ENCODE data around the gene HOXB9.

The HOXB9 gene

DNA sequence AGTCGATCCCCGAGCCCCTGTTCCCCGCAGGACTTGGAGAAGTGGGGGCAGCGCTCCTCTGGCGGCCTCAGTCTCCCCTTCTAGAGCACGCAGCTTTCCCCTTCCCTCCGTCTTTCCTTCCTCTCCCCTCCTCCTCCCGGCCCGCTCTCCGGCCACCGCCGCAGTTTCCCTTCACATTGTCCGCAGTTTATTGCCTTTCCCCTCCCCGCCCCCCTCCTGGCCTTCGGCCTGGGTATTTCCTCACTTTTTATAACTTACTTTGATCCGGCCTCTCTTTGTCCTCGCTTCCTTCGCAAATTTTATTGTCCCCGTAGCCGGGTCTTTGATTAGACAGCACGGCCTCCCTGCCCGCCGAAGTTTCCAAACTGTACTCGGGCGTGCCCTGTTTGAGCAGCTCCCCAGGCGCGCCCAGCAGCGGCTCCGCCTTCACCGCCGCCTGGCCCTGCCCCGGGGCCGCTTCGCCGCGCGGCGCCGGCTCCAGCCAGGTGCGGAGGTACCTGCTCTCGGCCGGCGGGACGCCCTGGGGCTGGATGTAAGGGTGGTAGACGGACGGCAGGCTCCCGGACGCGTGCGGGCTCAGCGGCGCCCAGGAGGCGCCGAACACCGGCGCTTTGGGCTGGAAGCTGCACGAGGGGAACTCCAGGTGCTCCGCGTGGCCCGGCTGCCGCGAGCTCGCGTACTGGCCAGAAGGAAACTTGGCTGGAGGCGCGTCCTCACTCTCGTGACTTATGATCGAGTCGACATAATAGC lies 488 bp downstream of the HOXB9 start:
- DNase-seq: no peak

DNA sequence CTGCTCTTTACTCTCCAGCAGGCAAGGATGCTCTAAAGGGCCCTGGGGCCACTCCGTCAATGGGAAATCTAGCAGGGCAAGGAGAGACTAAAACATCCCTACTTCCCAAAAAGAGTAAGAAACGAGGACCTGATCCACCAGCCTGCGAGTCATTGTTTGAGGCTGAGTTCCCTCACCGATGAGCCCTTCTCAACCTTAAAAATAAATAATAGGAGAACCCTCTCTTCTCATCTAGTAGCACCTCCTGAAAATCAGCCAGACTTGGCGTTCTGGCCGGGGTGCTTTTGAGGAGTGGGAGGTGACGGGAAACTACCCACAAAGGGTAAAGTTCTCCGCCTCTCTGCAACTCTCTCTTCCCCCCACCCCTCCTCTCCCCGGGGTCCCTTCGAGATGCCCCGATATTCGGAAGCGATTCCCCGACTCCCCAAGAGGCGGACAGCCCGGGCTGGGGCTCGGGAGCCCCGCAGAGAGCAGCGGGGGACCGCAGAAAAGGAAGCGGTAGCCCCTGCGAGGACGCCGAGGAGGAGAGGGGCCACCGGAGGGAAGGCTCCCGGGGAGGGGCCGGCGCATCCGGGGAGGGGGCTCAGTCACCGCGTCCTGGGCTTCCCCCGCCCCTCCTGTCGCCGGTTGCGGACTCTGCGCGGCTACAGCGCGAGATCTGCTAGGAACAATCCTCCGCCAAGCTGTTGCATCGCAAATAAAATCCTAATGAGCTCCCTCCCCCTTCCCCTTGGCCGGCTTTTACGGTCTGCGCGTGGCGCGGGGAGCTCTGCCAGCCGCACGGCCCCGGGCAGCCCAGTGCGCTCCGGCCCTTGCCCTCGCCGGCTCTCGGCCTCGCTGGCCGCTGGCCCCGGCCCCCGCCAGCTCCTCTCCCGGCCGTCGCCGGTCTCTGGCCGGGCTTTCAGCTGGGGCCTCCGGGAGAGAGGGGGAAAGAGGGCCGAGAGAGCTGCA lies 1.3 kb downstream of the HOXB9 start:
- DNase-seq: peak in 1 of 58 donors; percentile 2

DNA sequence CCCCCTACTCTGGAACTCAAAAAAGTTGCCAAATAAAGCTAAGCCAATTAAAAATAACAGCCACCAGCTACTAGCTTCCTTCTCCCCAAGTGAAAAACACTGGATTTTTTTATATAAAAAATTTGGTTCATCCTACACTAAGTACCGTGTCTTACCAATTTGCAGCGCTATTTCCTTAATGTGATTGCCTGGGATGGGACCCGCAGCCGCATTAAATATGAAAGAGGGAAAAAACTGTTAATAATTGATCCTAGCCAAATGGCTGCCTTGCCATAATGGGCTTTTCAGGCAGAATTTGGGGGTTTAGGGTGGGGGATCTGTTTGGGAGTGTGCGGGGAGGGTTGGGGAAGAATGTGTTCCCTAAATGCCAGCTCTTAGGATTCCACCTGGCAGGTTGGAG lies 2.0 kb downstream of the HOXB9 start:
- DNase-seq: no peak

DNA sequence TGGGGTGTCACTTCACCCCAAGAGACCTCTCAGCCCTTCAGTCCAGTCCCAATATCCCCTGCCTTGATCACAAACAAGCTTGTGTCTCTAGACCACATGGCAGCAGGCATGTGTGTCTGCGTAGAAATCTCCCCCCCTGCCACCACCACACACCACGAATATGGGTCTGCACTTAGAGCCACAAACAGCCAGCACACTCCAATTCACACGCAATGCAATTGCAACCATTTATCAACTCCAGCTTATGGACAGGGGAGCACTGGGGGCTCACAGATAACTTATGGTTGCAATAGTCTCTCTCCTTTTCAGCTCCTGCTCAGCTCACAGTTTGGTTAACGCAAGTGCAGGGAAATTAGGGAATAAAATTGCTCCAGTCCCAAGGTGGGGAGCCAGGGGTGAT lies 2.6 kb downstream of the HOXB9 start:
- no peak for DNase-seq

DNA sequence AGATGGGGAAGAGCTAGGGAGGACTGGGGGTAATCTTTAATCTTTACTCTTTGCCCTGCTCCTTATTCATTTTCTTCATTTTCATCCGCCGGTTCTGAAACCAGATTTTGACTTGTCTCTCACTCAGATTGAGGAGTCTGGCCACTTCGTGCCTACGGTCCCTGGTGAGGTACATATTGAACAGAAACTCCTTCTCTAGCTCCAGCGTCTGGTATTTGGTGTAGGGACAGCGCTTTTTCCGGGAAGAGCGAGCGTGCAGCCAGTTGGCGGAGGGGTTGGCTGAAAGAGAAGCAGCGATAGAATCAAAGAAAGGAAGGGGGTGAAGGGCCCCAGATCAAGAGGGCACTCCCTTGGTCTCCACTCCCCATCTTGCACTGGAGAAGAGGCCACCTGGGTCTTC lies 3.3 kb downstream of the HOXB9 start:
- DNase-seq: no peak

DNA sequence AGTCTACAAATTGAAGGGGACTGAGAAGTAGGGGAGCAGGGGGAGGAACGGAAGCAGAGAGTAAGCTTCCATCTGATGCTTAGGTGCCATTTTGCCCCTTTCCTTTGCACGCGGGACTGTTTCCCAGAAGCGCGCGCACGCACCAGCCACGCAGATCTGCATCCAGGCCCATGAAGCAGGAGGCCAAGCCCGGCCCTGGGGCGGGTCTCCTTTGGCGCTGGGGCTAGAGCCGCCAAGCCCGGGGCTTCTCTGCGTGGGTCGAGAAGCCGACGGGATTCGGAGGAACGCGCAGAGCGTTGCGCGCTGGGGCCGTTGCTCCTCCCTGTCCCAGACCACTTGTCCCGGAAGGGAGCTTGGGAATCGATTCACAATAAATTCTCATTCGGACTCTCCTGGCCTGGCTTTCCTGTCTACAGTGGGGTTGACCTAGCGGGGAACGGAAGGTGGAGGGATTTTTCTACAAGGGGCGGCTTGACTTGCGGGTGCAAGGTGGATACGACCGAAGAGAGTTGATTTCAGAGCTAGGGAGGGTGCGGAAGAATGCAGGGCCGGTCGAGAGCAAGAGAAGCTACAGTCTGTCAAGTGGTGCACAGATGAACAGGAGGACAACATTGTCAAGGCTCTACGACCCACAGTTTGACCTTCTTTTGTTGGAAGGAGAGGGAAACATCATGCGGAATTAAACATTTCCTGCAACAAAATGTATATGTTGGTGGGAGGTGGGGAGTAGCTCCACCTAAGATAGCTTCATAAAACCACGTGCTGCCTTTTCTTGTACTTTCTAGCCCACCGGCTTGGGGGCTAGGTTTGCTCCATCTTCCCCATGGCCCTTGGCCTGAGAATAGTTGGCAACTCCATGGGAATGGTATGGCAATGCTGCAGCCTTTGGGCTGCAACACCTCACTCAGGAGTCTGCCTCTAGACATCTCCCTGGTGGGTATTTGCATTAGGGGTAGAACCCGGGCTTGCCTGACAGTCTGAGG lies 4.5 kb downstream of the HOXB9 start:
- no peak for DNase-seq

DNA sequence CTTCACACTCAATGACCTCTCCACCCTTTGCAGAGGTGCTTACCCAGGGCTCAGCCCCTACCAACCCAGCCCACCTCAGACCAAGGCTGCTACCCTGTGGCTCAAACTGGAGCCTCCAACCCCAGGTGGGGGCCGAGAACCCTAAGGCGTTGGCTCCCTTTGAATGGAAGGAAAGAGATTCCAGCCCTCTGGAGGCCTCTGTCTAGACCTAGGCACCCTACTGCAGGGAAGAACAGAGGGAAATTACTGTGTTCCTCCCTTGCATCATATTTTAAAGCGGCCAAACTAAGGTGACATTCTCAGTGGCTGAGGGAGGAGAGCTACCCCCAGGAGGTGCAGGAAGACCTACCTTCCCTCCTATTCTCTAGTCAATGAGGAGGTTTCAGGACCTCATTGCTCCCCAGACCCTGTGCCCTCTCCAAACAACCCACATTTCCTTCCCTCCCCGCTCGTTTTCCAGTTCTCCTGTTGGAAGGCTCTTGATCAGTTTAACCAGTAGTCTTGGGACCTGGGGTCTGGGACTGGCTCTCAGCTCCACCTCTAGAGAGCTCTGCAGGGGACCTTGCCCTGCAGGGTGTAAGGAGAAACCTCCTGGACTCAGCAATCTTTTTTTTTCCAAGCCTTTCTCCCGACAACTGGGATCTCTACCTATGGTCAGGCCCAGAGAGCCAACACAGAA lies 5.6 kb downstream of the HOXB9 start:
- DNase-seq: no peak

DNA sequence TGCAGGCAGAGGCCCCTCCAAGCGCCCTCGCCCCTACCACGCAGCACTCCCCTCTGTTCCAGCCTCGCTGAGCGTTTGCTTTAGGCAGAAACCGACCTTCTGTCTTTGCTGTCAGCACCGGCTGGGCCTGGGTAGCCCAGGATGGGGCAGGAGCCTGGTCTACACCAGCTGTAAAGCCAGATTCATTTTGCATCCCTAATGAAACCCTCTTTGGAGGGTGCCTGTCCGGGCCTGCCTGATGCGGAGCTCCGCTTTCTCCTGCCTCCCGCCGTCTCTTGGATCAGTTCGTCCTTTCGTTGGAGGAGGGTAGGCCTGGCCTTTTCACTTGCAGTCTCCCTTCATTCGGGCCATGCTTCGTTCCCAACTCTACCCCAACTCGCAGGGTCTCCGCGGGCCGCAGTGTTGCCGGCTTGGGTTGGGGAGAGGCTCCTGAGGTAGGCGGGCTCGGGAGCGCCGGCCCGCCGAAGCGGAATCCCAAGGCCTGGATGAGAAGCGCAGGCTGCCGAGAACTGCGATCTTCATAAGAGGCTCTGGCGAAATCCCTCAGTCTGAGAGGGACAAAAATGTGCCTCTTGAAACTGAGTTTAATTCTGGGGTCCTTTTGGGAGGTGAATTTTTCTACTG lies 6.2 kb downstream of the HOXB9 start:
- no peak for DNase-seq

DNA sequence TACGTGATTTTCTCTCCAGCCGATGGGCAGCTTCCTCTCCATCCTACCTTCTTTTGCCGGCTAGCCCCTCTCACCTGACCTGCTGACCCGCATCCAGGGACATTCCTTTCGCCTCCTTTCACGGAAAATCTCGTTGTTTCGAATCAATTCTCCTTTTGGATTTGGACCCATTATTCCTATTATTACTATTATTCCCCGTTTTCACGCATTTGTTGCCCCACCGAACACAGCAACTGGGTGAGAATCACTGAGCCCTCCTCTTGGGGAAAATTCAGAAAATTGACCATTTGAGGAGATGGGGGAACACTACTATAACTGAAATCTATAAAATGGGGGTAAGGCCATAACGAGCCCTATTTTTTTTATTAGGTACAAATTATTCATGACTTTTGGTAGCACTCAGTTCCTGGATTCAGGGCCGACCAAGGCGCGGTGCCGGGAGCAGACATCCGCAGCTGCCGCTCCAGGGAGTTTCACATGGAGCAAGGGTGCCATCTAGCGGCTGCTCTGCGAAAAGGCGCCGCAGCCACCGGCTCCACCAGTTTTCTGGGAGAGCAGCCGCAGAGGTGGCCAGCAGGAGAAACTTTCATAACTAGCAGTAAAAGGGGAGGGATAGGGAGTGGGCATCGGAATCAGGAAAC lies 7.8 kb downstream of the HOXB9 start:
- DNase-seq: peak in 57 of 58 donors; percentile 7 to 89 (median 67)

DNA sequence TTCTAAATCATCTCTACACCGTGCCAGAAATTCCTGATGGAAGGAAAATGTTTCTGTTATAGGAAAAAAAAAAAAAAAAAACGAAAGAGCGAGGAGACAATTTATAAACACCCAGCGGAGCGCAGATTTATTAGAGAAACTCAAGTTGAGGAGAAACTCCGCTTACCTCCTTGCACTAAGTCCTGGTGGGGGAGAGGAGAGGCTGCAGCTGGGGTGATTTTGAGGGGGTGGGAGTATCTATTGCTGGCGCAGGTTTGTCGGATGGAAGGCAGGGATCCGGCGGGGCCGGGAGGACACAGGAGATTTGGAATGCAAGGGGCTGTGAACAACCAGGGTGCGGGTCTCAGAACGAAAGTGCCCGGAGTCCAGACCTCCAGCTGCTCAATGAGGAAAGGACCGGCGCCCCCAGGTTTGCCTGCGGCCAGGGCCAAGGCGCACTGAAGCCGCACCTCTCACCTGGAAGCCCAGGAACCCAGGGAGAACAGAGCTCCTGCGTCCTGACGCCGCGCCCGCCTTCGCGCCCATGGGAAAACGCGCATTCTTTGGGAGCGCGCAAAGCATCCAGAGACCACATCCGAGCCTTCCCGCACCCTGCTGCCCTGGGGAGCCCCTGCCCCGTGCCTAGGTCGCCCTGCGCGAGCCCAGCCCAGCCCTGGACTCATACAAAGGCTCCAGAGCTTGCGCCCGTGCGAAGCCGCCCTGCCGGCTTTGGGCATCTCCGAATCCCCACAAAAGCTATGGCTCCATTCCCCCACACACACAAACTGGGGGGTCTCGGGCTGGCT lies 8.5 kb downstream of the HOXB9 start:
- DNase-seq: no peak

DNA sequence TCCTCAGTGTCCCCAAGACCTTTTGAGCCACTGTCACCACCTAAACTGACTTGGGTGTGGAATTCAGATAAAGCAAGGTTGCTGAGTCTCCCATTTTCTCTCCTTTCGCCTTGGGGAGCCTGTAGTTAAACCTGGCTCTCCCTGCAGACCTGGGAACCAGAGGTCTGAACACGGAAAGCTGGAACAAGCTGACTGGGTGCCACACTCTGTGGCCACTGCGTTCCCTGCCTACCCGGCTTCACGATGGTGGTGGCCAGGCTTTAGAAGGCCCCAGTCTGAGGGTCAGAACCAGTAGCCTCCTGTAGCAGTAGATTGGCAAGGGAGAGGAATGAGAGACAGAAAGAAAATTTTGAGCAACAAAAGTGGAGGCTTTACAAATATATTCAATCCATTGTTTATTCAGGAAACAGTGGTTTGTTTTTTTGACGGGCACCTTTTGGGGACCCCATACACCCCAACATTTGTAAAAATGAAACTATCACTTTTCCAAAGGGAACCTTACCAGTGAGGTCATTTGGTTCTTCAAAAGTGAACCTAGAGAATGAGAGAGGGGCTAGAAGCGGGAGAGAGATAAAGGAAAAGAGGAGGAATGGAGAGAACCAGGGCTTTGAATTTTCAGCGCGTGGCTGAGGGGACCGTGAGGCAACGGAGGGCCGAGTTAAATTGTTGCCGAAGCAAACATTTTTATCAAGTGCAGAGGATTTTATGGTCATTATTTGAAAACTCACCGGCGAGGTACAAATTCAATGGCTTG lies 9.3 kb downstream of the HOXB9 start:
- no peak for DNase-seq

DNA sequence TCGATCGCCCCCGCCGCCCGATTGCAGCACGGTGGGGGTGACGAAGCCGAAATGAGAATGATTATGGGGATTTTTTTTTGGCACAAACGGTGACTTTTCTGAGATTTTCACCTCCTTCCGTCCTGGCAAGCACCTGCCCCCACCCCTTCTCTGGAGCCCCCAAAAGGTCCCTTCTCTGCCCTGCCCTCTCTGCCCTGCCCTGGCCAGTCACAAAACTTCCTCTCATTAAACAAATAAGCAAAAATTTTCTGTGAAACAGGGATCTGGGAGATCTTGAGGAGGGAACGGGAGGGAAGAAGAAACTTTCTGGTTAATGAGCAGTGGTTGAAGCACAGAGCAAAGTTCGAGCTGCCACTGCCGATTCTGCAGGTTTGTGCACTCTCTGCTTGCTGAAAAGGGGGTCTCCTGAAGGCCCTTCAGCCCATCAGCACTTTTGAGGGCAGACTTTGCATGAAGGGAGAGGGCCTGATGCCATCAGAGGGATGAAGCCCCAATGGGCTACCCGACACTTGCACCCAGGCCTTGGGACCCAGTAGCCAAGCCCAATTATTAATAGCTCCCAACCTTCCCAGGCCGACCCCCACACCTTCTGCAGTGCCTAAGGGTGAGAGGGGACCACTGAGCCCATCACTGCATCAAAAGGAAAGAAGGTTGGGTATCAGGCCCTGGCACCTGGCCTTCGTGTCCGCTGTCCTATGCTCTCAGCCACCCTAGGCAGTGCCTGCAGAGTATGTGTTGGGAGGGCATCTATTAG lies 10.0 kb downstream of the HOXB9 start:
- DNase-seq: no peak

DNA sequence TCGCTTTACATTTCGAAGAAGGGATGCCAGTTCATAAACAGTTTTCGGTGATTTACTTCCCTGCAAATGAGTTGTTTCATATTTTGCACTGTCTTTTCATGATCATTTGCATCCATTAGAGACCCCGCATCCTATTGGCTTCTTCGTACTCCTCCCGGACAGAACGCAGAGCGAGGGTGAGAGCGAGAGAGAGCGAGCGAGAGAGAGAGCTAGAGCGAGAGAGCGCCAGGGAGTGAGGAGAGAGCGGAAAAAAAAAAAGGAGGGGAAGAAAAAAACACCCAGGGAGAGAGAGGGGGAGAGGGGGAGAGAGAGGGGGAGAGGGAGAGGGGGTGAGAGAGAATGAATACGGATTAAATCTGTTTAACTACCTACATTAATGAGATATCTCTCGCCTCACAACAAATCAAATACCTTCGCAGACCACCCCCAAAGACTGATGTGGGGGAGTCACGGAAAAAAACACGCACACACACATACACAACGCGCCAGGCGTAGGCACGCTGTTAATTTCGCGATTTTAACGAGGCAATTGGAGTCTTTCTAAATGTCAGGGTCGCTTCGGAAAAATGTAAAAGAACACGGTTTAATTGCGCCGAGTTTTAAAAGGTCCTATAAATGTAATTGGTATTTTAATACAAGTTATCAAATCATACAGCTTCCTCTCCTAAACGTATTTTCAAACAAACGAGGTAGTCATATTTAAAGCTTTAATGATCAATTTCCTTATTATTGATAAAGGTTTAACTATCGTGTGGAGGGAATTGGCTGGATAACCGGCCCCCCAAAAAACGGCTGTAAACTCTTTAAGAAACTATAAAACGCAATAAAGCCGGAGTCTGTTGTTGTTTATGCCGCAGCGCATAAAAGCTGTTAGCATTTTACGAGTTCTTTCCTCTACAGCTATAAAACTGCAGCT lies 10.9 kb downstream of the HOXB9 start, which contains the start of gene HOXB8:
HOXB8 (minus strand) TSS at position 246 of the 916 bp plus-strand sequence. CDS start 588 bp downstream, outside the sequence.
- DNase-seq: no peak

DNA sequence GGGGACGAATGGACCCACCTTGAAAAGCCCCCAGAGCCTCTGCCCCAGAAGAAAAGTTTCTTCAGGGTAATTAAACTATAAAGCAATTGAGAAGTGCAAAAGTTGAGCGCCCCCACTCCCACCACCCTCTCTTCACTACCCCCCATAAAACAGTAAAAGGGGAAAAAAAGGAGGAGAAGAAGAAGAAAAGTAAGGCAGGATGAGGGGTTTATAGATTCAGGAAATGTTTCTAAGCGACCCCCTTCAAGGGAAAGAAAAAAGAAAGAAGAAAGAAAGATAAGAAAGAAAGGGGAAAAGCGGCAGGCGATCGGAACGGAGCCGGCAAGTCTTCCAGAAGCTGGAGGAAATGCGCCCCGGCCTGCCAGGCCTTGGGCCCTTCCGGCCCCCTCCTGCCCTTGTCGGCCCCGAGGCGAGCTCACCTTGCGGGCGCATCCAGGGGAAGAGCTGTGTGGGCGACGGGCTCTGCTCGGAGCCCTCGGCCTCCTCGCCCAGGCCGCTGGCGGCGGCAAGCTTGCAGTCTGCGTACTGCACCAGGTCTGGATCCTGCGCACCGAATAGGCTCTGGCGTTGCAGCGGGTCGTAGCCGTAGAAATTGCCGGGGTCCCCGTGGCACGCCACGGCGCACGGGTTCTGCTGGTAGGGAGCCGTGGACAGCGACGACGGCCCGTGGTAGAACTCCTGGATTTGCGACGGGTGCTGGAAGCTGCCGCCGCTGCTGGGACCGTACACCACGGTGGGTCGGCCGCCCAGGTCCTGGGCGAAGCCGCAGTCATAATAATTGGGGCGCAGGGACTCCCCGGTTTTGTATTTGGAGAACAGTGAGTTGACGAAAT lies 12.1 kb downstream of the HOXB9 start:
- DNase-seq: no peak

Measured in anterior cingulate cortex (tissue), 58 donors.